ENCODE data around the gene CRIP3. TPM values are rescaled to one million over a fixed set of nuclear protein-coding genes. Genes with fewer than 3 reads are reported as not detected.

CRIP3 gene
- total RNA-seq, 1 donor from 2014 or later = not detected

DNA sequence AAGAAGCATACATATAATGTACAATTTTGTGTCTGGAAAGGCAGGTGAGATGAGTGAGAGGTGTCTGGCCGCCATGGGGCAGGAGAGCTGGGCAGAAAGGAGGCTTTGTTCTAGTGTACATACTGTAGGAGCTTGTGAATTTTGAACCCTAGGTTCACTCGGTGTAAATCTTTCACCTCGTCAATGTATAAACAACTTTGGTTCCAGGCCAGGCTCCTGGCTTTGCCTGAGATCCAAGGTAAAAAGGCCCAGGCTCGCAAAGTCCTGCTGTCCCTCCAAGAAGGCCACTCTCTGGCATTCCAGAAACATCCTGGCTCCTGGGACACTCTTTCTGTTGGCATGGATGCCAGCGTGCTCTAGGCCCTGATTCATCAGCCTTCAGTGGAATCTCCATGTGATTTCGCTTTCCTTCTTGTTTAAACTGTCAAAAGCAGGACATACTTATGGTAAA, 17.7 kb downstream of the CRIP3 start:
- no peak for DNase-seq (ENCODE audit: extremely low read depth, low read depth, low spot score)

DNA sequence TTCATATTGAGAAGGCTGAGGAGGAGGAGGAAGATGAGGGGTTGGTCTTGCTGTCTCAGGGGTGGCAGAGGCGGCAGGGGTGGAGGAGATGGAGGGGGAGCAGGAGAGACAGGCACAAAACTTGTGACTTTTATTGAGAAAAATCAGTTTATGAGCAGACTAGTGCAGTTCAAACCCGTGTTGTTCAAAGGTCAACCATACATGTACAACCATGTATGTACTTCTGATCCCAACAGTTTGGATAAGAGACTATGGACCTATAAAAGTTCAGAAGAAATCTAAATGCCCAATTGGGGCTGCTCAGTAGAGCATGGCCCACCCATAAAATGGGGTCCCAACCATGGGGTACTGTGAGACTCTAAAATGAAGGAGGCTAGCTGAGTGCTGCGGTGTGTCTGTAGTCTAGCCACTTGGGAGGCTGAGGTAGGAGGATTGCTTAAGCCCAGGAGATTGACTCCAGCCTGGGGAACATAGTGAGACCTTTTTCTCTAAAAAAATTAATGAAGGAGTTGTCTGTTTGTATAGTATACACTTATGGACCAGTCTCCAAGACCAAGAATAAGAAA, 18.2 kb downstream of the CRIP3 start:
- no peak for DNase-seq (ENCODE audit: extremely low read depth, low read depth, low spot score)

DNA sequence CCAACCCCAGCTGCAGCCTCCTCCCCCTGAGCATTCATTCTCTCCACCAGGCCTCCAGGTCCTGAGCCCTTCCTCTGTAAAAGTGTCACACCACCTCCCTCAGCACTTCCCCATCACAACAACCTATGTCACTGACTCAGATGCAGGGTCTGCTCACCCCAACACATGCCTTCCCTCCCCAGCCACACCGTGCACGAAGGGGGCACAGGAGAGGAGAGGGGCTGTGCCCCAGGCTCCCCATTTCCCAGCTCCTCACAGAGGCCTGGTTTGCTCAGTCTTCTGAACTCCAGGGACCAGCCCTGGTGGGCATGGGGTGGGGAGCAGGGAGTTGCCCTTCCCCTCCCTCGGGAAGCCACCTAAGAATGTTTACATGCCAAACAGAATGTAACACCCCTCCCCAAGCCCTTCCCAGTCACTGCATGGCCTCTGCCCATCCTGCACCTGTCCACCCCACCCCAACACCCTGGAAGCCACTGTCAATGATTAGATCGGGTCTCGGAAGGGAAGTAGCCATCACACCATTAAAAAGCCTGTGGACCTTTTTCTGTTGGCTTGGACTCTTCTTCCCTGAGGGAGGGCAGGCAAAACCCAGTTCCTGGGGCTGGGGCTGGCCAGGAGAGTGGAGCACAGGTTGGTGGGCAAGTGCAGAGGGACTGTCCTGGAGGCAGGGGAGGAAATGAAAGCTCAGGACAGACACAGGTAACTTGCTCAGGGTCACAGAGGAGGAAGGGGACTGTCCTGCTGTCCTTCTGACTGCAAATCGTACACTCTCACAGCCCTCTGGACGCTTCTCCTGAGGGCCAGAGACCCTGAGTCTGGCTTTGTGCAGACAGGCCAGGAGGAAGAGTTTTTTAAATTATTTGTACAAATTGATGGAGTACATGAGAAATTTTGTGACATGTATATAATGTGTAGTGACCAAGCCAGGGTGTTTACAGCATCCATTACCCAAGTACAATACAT, 20.6 kb downstream of the CRIP3 start:
- DNase-seq (ENCODE audit: extremely low read depth, low read depth, low spot score) = no peak

DNA sequence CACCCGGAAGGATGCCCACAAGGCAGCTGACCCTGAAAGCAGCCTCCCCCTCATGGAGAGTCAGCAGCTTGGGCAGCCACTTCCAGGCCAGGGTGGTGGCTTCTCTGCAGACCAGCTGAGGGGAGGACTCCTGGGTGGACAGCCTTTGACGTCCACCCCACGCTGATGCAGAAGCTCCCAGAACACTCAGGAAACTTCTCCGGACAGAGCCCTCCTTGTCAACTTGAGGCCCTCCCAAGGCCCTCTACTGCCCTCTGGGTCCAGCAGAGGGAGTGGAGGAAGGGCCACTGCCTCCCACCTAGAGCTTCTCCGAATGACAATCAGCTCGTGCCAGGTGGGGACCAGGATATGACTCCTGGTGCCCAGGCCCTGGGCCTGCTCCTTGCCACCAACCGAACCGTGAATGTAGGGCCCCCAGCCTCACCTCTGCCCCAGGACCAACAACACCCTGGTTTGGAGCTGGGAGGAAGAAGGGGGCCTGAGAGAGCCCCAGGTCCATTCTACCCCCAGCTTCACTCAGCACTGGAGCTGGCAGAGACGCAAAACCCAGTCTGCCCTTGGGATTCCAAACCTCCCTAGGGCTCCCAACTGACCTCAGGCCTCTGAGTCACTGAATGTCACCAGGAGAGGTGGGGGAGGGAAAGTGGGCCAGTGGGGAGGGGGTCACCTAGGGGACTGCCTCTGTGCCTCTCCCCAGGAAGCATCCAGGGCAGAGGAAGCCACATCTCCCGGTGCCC, 21.5 kb downstream of the CRIP3 start:
- no peak for DNase-seq (ENCODE audit: extremely low read depth, low read depth, low spot score)

DNA sequence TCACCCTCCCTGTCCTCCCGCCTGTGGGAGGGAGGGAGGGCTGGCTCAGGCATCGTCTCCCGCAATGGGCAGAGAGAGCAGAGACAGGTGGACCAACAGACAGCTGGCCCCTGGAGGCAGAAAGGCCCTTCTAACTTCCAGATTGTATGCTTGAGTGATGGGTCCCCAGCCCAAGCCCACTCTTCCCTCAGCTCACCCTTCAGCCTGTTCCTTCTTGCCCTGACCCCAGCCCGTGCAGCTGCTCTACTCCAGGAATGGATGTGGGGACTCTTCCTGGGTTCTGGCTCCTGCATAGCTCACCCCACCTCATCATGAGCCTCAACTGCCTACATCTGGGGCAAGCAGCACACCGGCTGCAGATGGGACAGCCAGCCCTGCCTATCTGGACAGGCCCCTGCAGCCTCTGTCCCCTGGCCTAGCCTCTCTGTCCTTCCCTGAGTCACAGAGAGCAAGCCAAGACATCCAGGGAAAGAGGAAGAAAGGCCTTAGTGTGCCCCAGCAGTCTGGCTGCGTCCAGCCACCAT, 22.1 kb downstream of the CRIP3 start:
- DNase-seq (ENCODE audit: extremely low read depth, low read depth, low spot score) = no peak

DNA sequence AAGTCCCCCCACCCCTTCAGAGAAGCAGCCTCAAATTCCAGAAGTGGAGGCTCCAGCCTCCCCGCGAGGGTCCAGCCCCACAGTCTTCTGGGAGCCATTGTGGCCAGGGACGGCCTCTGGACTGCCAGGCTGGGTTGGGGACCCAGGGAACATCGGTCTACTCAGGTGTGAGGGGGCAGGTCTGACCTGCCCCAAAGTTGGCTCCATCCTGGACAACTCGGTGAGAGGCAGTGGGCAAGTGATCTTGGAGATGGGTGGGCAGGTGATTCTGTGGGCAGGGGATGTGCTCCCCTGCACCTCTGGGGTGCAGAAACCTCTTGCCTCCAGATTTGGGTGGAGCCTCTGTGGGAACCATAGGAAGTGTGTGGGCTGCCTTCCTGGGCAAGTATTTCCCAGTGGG, 22.8 kb downstream of the CRIP3 start:
- no peak for DNase-seq (ENCODE audit: extremely low read depth, low read depth, low spot score)

DNA sequence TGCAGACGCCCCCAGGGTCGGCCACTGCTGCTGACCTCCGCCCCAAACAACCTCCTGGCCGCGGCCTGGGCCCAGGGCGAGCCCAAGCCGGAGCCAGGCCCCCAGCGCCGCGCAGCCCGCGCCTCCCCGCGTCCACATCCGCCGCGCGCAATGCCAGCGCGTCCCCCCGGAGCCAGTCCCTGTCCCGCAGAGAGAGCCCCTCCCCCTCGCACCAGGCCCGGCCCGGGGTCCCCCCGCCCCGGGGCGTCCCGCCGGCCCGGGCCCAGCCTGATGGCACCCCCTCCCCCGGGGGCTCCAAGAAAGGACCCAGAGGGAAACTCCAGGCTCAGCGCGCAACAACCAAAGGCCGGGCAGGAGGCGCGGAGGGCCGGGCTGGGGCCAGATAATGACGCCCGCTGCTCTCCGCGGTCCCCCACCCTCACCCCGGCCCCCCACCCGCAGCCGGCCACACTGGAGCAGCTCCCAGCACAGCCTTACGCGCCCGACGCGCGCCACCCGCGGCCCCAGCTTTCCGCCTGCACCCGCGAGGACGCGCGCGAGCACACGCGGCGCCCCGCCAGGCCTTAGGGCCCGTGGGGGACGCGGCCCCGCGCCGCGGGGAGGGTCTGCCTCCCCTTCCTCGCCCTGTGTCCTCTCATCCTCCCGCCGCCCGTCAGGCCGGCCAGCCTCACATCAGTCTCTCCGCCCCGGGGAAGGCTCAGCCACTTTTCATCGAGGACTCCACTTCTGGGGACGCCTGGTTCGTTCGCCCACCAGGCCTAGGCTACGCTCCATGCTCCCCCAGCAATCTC, 23.4 kb downstream of the CRIP3 start:
- DNase-seq (ENCODE audit: extremely low read depth, low read depth, low spot score) = no peak

DNA sequence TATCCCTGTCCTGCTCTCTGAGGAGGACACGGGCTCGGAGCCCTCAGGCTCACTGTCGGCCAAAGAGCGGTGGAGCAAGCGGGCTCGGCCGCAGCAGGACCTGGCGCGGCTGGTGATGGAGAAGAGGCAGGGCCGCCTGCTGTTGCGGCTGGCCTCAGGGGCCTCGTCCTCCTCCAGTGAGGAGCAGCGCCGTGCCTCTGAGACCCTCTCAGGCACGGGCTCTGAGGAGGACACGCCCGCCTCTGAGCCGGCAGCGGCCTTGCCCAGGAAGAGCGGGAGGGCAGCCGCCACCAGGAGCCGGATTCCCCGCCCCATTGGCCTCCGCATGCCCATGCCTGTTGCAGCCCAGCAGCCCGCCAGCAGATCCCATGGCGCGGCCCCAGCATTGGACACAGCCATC, 24.7 kb downstream of the CRIP3 start:
- no peak for DNase-seq (ENCODE audit: extremely low read depth, low read depth, low spot score)

DNA sequence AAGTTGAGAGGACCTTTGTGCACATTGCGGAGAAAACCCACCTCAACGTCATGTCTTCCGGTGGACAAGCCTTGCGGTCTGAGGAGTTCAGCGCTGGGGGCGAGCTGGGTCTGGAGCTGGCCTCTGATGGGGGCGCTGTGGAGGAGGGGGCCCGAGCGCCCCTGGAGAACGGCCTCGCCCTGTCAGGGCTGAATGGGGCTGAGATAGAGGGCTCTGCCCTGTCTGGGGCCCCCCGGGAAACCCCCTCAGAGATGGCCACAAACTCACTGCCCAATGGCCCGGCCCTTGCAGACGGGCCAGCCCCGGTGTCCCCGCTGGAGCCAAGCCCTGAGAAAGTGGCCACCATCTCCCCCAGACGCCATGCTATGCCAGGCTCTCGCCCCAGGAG, 25.1 kb downstream of the CRIP3 start:
- no peak for DNase-seq (ENCODE audit: extremely low read depth, low read depth, low spot score)

DNA sequence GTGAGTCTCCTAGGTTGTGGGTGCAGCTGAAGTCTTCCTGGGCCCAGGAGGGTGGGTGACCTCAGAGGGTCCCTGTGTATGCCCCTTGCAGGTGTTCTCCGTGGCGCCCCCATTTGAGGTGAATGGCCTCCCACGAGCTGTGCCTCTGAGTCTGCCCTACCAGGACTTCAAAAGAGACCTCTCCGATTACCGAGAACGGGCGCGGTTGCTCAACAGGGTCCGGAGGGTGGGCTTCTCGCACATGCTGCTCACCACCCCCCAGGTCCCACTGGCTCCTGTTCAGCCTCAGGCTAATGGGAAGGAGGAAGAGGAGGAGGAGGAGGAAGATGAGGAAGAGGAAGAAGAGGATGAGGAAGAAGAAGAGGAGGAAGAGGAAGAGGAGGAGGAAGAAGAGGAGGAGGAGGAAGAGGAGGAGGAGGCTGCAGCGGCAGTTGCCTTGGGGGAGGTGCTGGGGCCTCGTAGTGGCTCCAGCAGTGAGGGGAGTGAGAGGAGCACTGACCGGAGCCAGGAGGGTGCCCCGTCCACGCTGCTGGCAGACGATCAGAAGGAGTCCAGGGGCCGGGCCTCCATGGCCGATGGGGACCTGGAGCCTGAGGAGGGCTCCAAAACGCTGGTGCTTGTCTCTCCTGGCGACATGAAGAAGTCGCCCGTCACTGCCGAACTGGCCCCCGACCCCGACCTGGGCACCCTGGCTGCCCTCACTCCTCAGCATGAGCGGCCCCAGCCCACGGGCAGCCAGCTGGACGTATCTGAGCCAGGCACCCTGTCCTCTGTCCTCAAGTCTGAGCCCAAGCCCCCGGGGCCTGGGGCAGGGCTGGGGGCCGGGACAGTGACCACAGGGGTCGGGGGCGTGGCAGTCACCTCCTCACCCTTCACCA, 25.8 kb downstream of the CRIP3 start:
- no peak for DNase-seq (ENCODE audit: extremely low read depth, low read depth, low spot score)

DNA sequence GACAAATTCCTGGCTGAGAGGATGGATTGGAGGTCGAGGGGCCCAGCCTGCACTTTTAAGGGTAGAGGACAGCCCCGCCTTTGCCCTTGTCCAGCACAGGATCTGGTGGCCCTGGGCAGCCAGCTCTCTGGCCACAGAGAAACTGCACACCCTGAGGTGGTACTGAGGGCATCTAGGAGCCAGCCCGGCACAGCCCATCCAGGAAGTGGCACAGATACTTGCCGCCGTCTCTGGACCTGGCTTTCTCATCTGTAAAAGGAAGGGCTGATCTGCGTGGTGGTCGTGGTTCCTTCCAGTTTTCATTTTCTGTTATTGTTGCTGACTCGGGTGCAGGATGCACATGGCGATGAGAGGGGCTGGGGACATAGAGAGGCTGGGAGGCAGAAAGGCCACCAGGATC, 26.6 kb downstream of the CRIP3 start:
- no peak for DNase-seq (ENCODE audit: extremely low read depth, low read depth, low spot score)

DNA sequence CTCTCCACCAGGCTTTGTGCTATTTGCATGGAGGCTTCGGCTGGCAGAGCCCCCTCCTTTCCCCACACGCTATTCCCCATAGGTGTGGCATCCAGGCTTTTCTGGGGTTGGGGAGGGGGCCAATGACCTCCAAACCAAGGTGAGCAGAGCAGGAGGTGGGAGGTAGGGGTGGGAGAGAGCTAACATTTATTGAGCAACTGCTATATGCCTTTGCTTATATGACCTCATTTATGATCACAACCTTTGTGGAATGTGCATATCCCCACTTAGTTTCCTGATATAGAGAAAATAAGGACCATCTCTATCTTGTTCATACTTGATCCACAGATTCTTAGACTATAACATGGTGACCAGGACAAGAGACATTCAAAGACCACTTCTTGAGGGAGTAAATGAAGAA, 28.4 kb downstream of the CRIP3 start:
- DNase-seq (ENCODE audit: extremely low read depth, low read depth, low spot score) = no peak

DNA sequence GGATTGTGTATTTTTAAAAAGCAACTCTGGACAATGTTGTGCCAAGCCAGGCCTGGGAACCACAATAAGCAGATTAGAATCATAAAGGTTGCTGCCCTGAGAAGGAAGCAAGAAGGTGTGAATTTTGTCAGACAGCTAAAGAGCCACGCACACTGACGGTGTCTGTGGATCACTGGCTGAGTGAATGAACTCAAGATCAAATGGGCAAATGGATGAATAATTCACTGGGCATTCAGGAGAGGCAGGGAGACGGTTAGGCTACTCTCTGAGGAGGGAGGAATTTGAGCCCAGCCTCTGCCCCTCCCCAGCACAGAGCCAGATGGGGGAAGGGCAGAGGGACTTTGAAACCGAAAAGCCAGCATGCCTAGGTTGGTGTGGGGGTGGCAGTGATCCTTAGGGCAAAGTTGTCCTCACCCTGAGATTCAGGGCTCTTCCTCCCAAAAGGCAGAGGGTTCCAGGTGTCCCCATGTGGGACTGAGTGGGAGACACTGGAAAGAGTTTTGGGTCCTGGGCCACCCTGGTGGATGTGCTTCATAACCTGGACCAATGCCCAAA, 30.0 kb downstream of the CRIP3 start:
- DNase-seq (ENCODE audit: extremely low read depth, low read depth, low spot score) = no peak

DNA sequence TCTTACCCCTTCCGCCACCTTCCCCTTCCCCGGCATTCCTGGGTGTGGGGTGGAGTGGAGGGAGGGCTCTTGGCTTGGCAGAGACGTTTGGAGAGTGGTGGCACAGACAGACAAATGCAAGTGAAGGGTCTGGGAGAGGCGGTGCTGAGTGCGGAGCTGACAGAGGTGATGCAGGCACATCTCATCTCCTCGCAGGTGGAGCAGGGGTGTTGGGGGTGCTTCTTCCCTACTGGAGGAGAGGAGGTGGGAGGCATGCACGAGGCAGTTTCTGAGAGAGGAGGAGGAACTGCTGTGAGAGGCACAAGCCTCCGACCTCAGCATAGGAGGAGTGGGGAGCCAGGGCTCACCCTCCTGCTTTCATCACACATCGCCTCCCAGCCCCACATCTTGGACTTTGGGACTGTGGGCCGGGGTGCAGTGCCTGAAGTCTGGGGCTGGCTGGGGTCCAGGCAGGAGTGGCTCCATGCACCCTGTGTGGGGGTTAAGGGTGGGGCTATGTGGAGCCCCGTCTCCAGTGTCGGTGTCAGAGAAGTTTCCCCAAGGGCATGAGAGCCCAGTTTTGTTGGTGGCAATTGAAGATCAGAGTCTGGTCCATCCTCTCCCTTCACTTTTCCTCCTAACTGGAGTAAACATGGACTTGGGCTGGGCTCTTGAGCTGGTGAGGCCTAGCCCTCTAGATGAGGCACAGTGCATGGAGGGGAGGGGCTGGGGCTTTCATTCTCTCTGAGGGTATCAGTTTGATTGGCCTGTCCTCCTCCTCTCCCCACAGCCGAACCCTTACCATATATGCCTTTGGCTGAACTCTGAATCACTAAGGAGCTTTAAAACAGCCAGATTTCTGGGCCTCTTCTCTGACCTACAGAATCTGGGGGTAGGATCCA, 30.7 kb downstream of the CRIP3 start:
- DNase-seq (ENCODE audit: extremely low read depth, low read depth, low spot score) = no peak

DNA sequence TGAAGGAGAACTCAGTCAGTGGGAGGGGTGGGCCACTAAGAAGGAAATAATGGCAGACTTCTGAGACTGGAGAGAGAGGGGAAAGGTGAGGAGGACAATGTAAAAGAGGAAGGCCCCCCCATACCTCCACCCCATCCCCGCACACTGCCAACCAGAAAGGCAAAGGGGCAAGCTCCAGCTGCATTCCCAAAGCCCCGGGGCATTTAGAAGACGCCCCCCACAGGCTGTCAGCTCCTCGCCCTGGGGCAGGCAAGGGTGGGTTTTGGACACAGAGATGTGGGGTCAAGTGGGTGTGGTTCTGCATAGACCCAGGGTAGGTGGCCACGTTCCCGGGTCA, 31.4 kb downstream of the CRIP3 start:
- no peak for DNase-seq (ENCODE audit: extremely low read depth, low read depth, low spot score)

DNA sequence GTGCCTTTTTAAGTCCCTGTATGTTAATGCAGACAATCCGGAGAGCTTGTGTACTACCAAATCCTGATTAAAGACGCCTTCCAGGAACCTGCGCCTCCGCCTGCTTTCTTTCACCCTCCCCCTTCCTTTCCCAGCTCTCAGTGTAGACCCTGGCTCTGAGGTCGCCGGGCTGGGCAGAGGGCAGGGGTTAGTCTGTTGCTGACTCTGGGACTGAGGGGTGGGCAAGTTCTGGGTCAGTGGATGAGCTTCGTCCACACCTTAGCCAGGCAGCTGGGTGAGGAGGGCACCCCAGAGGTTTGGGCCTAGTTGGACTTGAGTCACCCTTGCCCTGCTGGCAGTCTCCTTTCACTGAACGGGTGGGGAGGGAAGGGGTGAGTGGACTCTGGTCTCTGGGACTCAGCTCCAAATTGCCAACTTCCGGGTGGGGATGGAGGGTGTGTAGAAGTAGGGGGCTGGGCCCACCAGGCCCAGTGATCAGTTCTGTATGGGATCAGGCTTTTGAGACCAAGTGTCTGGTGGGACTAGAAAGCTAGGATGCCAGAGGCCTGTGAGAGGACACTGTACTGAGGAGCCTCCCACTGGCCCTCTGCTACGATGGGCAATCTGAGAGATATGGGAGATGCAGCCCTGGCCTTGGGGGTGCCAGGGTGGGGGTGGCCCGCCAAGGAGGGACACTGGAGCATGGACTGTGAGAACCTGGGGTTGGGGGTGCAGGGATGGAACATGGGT, 31.9 kb downstream of the CRIP3 start:
- no peak for DNase-seq (ENCODE audit: extremely low read depth, low read depth, low spot score)

DNA sequence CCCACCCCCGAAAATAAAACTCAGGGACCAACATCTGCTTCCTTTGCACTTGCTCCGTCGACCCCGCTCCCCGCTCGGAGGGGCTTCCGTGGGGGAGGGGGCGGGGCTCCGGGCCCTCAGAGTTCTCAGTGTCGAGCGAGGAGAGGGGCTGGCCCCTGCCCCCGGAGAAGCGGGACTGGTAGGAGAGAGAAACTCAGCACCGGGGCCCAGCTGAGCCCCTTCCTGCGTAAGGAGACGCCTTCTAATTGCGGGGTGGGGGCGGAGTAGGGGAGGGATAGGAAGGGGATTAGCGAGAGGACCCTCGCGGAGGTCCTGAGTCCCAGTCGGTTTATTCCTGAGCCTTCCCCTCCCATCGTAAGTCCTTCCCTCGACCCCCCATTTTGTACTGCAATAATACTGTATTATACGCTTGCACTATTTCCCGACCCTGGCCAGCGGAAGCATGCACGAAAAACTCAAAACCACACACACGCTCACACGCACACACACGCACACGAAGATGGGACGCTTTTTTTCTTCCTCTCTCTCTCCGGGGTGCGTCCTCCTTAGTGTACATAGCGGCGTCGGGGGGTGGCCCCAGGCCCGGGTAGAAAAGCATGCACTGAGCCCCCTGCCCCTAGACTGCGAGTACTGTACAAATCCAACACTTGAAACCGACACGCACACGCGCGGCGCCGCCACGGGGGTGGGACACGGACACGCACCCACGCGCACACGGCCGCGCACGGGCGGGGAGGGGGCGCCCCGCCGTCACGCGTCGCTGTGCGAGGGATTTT, 32.6 kb downstream of the CRIP3 start:
- DNase-seq (ENCODE audit: extremely low read depth, low read depth, low spot score) = no peak
